Activated naive CD4-positive, alpha-beta T cell treated with Interleukin-2 at 50 U/mL for 16 hours (primary cell): Measurements from ENCODE around the gene POLR1C.
"Not testable (repeated sequence)": the region's sequence is repeated elsewhere in the genome, so short reads cannot be mapped to it uniquely, and the experiment has no call there.

Experiments used
- DNase-seq: peaks from one replicate; pipeline ENCODE4 v3.0.0-alpha.2; 2020

Gene POLR1C

GRCh38 chr6:43493230-43493629 is 23.7 kb upstream of the POLR1C start:
- DNase-seq = no peak

GRCh38 chr6:43493833-43494232 is 23.1 kb upstream of the POLR1C start:
- DNase-seq = no peak

- DNase-seq = no peak
Measured at GRCh38 chr6:43494321-43494720, 22.6 kb upstream of the POLR1C start.

GRCh38 chr6:43494766-43495165 is 22.1 kb upstream of the POLR1C start:
- no peak for DNase-seq

GRCh38 chr6:43495409-43495941 is 21.4 kb upstream of the POLR1C start:
- DNase-seq = no peak

GRCh38 chr6:43496370-43497128 is 20.3 kb upstream of the POLR1C start:
- no peak for DNase-seq

GRCh38 chr6:43497129-43497396 is 19.8 kb upstream of the POLR1C start:
- DNase-seq = no peak

GRCh38 chr6:43497689-43498088 is 19.2 kb upstream of the POLR1C start:
- DNase-seq = no peak

- not testable (repeated sequence) for DNase-seq
Measured at GRCh38 chr6:43498291-43498690, 18.6 kb upstream of the POLR1C start.

- no peak for DNase-seq
Measured at GRCh38 chr6:43499028-43499815, 17.7 kb upstream of the POLR1C start.

- no peak for DNase-seq
Measured at GRCh38 chr6:43500921-43501320, 16.0 kb upstream of the POLR1C start.

- no peak for DNase-seq
Measured at GRCh38 chr6:43502666-43503065, 14.2 kb upstream of the POLR1C start.

GRCh38 chr6:43503443-43503842 is 13.4 kb upstream of the POLR1C start:
- DNase-seq = no peak

GRCh38 chr6:43504756-43505593 is 11.9 kb upstream of the POLR1C start:
- no peak for DNase-seq

- DNase-seq = no peak
Measured at GRCh38 chr6:43505718-43506117, 11.2 kb upstream of the POLR1C start.

GRCh38 chr6:43506171-43506570 is 10.7 kb upstream of the POLR1C start:
- DNase-seq = no peak

- peak; percentile 81 for DNase-seq
Measured at GRCh38 chr6:43506667-43507471, 10.0 kb upstream of the POLR1C start.

GRCh38 chr6:43508481-43509141 is 8.3 kb upstream of the POLR1C start:
- no peak for DNase-seq

- DNase-seq = no peak
Measured at GRCh38 chr6:43509142-43509983, 7.5 kb upstream of the POLR1C start.

- DNase-seq = peak; percentile 84
Measured at GRCh38 chr6:43509984-43510826, 6.7 kb upstream of the POLR1C start, which contains the start of gene LRRC73. LRRC73 (minus strand) TSS chr6:43510346; CDS start chr6:43509785, 561 bp downstream.
